Choroid plexus epithelial cell (primary cell): ENCODE measurements around the gene OR52H1.

ENCODE experiments used
- DNase-seq: peaks from one replicate; pipeline ENCODE4 v3.0.0-alpha.2; 2010; ENCODE audit warnings: low read depth
- H3K4me3 ChIP-seq: 2 replicates; pipeline ENCODE4 v1.5.1; 2011; ENCODE audit warnings: low read depth, mild to moderate bottlenecking, control low read depth, low read length, moderate library complexity
- TF ChIP-seq, protein P1 (sequence below): conservative IDR thresholded peaks from 2 replicates; pipeline ENCODE4 v1.5.1; 2011; ENCODE audit warnings: low read depth, mild to moderate bottlenecking, control low read depth, inconsistent platforms, low read length, moderate library complexity

Gene OR52H1

DNA sequence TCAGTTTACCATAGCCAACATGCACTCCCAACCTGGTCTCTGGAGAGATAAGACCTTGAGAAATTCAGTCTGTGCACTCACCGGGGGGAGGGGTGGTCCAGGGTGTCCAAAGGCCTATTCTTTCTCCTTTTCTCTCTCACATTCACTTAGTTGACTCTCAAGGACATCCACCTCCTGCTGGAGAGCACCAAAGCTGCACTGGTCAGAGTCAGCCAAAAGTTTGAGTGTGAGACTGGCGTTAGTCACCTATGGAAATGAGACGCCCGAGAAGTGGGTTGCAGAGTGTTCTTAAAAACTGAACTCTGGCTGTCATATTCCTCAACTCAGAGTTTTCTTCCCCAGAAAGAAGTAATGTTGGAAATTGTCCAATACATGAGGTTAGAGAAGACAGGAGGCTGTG, 26.8 kb downstream of the OR52H1 start:
- no peak overlapping the region for H3K4me3 ChIP-seq
- TF ChIP-seq, protein P1, sequence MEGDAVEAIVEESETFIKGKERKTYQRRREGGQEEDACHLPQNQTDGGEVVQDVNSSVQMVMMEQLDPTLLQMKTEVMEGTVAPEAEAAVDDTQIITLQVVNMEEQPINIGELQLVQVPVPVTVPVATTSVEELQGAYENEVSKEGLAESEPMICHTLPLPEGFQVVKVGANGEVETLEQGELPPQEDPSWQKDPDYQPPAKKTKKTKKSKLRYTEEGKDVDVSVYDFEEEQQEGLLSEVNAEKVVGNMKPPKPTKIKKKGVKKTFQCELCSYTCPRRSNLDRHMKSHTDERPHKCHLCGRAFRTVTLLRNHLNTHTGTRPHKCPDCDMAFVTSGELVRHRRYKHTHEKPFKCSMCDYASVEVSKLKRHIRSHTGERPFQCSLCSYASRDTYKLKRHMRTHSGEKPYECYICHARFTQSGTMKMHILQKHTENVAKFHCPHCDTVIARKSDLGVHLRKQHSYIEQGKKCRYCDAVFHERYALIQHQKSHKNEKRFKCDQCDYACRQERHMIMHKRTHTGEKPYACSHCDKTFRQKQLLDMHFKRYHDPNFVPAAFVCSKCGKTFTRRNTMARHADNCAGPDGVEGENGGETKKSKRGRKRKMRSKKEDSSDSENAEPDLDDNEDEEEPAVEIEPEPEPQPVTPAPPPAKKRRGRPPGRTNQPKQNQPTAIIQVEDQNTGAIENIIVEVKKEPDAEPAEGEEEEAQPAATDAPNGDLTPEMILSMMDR: no peak
- no peak for DNase-seq

DNA sequence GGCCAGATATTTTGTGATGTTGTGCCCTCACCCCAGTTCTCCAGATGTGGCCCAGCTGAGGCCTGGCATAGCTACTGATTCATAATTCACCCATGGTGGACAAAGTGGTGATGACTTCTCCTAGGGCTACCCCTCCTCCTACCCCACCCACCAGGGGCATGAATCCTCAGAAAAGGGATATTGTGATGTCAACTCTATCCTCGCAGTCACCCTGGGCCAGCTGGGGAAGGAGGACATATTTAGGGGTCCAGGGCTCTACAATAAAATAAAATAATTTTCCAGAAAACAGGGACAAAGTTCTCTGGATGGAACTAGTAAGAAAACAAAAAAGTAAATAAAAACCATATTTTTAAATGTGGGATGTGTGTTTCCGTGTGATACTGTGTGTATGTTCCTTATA, 31.7 kb downstream of the OR52H1 start, which contains the start of gene UBQLNL:
TSS of gene UBQLNL (minus strand) at position 101 of the 400 bp plus-strand sequence. CDS start 258 bp downstream, outside the sequence.
- DNase-seq: no peak
- H3K4me3 ChIP-seq: no peak within 1 kb of the TSS

DNA sequence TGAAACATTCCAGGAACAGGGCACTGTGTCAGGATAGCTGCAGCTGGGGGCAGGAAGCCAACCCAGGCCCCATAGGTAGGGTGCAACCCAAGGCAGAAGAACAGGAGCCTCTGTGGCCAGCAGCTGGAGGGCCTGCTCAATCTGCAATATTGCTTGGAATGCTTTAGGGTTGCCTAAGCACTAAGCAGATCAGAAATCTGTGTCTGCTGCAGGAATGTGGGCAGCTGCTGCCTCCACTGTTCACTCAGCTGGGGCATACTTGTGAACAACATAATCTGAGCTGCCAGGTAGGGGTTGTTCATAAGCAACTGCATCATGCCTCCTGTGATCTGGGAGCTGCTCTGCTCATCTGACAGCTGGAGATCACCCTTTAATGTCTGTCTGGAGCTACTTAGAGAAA, 33.5 kb downstream of the OR52H1 start:
- no peak for DNase-seq
- TF ChIP-seq, protein P1: no peak
- no peak overlapping the region for H3K4me3 ChIP-seq

More for the DNA sequence above, 31.7 kb downstream of the OR52H1 start, which contains the start of gene UBQLNL:
- TF ChIP-seq, protein P1: no peak

DNA sequence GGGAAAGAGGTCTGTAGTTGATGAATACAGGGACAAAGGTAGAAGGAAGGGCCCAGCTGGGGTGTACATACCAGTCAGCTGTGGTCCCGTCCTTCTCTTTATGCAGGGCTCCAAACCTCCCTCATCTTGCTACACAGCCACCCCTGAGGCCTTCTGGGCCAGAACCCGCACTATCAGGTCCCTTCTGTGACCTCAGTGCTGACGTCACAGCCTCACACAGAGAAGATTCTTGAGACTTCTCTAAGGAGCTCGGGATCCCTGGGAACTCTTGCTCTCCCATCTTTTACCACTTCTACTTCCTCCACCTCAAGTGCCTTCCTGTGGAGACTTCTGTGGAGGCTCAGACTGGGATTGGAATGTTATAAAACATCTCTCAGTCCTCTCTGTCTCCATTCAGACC, 38.5 kb downstream of the OR52H1 start, which contains the start of gene UBQLN3:
TSS of gene UBQLN3 (minus strand) at position 155 of the 400 bp plus-strand sequence. CDS start 399 bp downstream, outside the sequence.
- TF ChIP-seq, protein P1: no peak
- DNase-seq: no peak
- H3K4me3 ChIP-seq: no peak within 1 kb of the TSS

DNA sequence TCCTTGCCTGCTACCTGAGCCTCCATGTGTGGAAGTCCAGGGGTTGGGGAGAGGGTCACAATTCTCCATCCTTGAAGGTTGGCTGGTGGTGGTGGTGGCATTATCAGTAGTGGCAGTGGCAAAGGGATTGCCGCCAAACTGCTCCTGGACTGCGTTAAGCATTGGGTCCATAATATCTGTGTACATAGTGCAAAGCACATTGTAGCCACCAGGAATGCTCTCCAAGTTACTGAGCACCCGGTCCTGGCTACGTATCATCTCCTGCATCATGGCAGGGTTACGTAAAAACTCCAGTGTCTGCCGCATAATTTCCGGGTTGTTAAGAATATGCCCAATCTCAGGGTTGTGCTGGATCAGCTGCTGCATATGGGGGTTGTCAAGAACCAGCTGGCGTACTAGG, 39.7 kb downstream of the OR52H1 start:
- H3K4me3 ChIP-seq: no peak overlapping the region
- TF ChIP-seq, protein P1: no peak
- no peak for DNase-seq

DNA sequence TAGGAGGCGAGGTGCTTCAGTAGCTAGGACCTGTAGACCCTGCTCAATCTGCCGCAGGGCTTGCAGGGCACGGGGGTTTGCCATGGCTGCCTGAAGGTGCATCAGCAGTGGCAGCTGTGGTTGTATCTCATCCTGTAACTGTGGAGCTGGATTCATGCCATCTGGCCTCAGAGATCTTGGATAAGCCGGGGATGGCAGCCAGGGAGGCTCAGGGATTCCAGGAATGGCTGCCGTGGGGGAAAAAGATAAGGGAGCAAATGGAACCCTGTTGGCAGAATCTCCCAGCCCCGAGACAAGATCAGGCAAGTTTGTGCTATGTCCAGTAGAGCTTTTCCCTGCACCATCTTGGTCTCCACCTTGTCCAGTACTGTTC, 40.4 kb downstream of the OR52H1 start:
- TF ChIP-seq, protein P1: no peak

DNA sequence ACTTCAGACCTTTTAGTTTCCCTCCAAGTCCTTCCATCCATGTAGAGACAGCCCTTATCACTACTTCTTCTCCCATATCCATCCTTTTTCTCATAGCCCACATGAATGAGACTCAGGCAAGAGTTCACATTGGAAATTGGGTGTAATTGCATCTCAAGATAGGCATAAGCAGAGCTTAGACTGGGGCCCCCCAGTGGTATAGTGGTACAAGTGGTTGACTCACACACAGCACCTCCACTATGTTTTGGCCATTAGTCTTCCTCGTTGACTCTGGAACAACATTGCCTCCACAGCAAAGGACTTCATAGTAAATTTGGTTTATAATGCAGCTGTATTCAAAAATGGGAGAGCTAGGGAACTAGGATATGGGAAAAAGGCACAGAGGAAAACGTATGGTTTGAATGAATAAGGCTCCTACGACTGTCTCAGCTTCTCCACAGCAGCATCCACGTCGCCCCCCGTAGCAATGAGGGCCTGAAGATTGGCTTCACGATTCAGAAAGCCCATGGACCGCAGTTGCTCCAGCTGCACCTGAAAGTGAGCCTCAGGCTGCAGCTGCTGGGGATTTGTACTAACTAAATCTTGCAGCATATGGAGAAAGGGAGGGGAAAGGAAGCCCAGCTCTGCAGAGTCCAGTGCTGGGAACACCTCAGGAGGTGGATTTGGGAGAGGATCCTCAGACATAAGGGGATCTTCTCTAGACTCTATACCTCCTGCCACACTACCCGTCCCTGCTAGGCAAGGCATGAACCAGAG, 41.0 kb downstream of the OR52H1 start:
- H3K4me3 ChIP-seq: no peak overlapping the region
- DNase-seq: no peak
- TF ChIP-seq, protein P1: no peak

More for the DNA sequence above, 40.4 kb downstream of the OR52H1 start:
- no peak overlapping the region for H3K4me3 ChIP-seq
- DNase-seq: no peak
